ENCODE measurements around the gene PHLDB2.

The PHLDB2 gene

DNA sequence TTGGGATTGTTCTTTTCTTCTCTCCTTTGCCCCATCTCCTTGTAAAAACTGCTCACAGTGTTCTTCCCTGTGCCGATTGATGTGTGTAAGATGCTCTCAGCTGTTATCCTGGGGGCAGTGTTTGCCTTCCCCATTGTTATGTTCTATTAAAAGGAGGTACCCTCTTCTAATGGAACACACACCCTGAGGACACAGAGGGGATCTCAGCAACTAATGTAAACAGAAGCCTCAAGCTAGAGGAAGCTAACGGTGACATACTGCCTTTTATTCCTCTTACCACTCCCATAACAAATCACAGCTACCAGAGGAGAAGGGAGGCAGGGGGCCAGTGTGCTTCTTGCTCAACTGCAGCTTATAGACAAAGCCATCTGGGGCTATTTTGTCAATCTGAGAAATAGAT, 141.9 kb downstream of the PHLDB2 start:
- DNase-seq: no peak

DNA sequence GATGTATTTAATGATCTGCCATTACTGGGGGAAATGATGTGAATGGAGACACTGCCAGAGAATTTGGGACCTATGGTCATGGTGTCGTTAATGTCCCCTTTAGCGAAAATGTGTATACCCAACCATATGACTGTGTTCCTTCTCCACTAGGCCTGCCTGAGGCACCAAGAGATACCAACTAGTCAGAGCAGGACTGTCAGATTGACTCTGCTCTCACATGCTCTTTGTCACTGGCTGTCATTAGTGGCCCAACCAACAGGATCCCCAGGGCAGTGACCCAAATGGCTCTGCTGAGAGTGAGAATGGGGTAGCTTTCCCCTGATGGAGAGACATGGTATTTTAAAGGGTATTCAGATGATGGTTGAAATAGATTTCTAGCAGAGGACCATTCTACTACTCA, 142.5 kb downstream of the PHLDB2 start:
- no peak for DNase-seq

DNA sequence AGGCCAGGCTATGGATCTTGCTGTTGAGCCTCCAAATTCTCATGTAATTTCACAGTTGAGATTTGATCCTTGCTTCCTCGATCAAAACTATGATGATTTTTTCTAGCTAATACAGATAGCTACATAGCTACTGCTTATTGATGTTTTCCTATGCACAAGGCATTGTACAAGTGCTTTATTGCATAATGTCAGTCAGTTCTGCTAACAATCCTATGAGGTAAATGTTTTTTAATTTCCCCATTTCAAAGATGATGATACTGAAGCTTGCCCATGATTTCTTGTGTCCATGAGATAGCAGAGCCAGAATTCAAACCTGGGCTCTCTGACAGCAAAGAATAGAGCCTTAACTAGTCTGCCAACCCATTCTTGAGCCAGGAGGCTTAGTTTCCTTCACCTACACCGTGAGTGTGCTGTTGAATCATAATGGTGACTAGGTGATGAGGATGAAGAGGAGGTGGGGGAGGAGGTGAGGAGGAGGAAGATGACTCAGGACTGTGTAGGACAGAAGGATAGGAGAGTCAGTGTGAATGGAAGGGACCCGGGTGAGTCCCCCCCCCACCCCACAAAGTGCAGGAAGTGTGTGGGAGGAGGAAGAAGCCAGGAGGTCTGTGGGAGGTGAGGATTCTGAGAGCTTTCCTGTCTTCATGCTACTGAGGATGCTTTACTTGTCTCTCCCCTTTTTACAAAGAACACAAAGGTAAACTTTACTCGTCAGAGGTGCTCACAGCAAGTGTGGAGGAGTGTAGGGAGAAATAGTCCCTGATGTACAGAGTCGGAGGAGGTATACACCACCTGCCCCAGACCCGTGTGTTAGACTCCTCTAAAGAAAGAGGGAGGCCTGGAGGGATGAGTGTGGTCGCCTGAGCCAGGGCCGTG, 143.3 kb downstream of the PHLDB2 start:
- DNase-seq: peak; percentile 63

DNA sequence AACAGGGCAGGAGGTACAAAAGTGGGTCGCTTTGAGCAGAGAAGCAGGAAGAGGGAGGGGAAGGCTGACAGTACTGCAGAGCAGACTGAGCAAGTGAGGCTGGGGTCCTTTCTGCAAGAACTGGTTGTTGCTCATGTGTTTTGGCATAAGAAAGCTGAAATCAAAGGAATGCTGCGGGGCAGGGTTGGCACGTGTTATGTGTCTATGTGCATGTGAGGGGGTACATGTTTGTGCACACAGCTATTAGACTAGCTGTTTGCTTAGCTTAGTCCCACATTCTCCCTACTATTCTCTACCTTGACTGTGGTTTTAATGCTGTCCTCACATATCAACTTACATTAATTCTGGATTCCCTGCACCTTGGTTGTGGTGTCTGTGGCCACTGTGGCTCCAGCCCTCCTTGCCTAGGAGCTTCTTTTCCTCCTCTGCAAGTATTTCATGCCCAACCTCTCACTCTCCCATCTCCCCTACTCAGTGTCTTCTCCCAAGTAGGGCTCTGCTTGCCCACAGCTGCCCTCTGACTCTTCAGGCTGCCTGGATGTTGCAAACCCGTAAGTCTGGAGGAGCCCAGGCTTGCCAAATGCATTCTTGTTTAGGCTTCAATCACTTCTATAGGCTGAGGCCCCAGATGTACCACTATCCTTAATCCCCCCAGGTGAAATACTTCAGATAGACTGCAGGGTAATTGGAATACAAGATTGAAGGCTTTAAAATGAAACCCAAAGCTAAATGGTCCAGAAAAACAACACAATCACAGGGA, 144.4 kb downstream of the PHLDB2 start:
- no peak for DNase-seq

DNA sequence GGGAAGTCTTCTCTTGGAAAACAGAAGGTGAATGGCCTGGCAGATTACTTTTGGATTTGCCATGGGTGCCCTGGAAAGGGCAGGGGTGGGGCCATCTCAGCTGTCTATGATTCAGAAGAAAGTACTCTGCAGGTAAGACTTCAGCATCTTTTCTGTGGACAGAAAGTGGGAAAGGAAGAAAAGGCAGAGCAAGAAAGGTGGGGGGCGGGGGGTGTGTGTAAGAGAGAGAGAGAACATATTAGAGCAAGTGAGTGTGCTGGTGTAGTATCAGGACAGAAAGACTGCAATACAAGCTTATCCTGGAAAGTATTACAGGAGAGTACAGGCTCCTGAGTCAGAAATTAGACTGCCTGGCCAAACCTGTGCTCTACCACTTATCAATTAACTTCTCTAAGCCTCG, 145.1 kb downstream of the PHLDB2 start:
- DNase-seq: no peak

DNA sequence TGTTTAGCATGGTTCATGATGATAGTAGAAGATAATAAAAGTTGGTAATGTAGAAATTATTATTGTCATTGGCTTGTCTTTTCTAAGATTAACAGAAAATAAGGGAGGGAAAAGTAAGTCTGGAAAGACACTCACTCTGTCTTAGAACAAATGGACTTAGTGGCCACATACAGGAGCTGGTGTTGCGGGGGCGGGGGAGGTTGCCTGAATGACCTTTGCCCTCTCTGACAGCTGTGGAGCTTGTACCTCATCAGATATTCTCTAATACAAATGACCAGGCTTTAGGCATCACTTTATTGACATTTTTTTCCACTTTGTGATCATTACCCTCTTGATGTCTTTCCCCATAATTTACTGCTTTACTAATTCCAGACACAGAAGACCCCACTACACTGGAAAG, 145.6 kb downstream of the PHLDB2 start:
- DNase-seq: no peak

DNA sequence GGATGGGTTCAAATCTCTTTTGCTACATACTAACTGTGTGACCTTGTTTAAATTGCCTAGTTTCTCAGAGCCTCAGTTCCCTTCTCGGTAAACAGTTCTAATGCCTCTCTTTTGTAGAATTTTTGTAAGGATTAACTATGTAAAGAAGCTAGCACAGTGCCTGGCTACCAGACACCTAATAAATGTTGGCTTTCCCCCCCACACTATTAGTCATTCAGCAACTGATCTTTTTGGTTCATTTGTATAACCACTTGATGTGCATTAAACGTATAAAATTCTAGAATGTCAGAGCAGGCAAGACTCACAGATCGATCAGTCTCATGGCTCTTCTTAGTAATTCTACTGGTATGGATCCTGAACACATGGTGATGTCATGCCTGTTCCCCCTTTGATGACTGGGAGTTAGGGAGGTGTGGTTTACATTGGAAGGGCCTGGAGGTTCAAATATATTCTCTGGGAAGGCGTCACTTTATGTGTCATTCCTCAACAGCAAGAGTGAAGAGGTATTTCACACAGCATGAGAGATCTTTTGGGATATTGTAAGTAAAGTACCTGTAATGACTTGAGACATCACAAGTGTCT, 146.1 kb downstream of the PHLDB2 start:
- no peak for DNase-seq

DNA sequence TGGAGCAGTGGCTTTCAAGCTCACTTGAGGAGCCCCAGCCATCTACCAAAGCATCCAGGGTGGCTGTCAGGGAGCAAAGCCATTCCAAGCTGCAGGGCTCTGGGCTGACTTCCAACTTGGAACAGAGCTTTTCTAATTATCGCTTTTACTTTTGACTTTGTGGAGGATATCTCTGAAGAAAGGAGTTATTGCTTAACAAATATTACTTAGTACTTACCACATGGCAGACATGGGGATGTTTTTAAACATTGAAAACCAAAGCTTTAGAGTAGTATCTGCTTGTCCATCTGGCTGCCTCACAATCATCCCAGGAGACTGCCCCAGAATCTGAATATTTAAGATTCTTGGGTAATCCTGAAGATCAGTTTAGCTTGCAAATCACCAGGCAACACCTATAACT, 148.6 kb downstream of the PHLDB2 start:
- DNase-seq: no peak

DNA sequence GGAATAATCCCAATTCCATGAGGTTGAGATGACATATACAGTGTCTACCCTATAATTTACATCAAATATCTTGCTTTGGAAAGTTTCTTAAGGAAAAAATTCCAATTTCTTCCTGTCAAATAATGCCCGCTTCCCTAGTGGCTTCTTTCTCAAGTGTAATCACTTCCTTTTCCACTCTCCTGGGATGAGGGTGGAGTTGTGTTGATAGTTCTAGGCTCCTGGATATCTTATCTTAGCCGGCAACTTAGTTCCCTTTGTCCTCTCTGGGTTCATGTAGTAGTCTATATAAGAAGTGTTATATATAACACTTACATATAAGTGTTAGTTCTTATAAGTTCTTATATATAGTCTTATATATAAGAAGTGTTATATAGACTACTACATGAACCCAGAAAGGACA, 150.6 kb downstream of the PHLDB2 start:
- DNase-seq: no peak

DNA sequence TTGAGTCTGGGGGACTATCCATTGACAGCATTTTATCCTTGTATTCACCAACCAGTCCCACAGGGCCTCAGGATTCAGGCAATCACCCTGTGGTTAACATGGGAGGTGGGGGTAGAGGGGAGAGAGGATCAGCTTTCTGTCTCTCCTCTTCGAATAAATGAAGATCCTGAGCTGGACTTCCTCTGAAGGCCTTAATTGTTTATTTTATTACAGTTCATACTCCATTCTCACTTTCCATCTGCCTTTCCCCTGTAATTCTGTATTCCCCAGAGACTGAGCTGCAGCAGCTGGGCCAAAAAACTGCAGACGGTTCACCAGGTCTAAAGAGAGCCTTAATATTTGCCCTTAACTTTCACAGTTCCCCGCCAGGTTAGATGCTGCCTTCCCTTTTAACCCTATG, 151.6 kb downstream of the PHLDB2 start:
- no peak for DNase-seq

DNA sequence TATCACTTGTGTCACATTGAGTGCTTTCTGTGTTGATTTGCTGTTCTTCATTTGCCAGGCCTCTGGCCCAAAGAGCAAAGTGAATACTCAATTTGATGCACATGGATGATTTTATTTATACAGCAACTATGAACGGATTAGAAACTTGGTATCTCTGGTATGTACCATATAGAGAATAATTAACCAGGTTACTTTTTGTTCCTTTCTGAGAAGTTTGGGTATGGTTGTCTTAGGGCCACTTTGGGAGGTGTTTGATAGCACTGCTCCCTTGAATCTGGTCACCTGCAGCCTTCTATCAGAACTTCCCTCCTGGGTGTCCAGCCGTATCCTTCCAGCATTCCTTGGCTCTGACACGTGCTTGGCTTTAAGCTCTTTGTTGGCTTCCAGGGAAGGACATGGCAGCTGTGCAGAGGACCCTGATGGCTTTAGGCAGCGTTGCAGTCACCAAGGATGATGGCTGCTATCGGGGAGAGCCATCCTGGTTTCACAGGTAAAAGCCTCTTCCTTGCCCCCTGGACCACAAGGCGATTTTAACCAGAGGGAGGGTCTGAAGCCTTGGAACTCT, 152.4 kb downstream of the PHLDB2 start:
- DNase-seq: no peak

DNA sequence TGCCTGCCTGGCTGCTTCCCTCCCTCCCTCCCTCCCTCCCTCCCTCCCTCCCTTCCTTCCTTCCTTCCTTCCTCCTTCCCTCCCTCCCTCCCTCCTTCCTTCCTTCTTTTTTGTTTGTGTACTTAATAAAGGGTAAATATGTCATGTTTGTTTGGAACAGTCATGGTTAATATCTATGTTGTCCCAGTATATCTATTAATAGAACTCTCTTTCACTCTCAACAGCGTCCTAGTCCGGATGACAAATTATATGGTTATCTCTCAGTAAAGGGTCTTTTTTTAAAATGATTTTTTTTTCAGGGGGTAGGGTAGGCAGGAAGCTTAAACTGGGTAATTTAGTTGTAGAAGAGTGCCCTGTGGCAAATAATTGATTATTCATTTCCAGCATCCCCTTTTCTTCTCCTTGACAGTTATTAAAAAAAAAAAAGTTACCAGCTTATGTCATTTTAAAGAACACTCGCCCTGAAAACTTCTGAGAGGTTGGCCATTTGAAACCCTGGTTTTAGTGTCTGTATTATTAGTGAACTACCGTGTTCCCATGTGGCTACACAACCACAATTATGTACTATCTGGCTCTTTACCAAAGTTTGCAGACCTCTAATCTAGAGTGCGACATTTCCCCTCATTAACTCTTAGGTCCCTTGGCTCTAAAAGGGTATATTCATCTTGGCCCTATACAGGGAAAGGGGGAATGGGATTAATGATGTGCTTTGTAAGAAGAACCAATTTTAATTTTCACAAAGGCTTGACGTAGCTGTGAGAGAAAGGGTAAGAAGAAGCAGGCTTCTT, 153.3 kb downstream of the PHLDB2 start:
- no peak for DNase-seq

DNA sequence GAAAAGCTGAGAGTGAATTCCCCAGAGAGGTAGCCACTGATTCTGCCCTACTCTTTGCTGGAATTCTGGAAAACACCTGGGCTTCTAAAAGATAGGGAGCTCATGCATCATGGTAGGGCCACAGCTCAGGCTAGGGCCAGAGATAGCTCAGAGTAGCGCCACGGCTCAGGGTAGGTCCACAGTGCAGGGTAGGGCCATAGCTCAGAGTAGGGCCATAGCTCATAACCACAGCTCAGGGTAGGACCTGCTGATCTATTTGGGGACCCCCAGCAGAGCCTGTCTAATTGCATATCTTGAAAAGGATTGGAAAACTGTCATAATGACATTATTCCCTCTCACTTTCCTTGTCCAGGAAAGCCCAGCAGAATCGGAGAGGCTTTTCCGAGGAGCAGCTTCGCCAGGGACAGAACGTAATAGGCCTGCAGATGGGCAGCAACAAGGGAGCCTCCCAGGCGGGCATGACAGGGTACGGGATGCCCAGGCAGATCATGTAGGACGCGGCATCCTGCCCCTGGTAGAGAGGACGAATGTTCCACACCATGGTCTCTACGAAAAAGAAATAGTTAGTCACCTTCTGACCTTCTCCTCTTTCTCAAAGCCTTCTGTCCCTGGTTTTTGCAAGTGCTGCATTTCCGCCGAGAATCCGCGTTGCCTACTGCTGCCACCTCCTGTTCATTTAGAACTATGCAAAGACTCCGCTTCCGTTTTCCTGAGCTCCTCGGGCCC, 154.2 kb downstream of the PHLDB2 start:
- DNase-seq: peak; percentile 48

DNA sequence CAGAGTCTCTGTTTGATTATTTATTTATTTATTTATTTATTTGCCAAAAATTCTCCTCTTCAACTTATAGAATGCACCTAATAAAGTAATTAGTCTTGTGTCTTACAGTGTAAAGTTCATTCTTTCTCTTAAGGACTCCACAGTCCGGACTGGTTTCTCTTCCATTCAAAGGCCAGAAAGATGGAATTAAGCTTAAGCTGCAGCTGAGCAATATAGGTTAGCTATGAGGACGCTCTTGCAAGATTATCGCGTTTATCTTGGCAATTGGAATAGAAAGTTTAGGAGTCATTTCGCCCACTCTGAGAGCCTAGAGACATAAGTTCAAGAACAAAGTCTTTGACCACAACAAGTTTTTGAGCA, 154.7 kb downstream of the PHLDB2 start:
- no peak for DNase-seq

DNA sequence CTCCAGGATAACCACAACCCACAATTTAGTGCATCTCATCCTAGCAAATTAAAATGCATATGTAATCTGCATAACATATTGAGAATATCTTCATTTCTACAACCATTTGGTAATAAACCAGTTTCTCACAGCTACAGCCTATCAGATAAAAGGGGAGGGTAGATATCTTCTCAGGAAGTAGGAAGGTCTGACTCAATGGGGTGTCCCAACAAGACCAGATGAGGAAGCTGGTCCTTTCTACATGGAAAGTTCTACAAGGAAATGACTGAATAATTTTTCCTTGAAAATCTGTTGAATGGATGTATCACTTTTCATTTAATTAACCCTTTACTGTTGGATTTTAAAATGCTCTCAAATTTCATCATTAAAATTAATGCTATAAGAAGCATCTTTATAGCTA, 158.0 kb downstream of the PHLDB2 start:
- no peak for DNase-seq

DNA sequence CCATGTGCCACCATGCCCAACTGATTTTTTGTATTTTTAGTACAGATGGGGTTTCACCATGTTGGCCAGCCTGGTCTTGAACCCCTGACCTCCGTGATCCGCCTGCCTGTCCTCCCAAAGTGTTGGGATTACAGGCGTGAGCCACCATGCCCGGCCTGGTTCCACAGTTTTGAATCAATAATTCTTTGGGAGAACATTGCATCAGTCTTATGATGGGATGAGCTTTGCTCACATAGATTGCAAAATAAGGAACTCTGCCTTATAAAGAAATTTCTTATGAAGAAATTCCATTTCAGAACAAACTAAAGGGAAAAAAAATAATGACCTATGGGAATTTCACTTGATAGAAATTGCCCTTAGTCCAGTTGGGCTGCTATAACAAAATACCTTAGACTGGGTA, 159.6 kb downstream of the PHLDB2 start:
- DNase-seq: no peak

DNA sequence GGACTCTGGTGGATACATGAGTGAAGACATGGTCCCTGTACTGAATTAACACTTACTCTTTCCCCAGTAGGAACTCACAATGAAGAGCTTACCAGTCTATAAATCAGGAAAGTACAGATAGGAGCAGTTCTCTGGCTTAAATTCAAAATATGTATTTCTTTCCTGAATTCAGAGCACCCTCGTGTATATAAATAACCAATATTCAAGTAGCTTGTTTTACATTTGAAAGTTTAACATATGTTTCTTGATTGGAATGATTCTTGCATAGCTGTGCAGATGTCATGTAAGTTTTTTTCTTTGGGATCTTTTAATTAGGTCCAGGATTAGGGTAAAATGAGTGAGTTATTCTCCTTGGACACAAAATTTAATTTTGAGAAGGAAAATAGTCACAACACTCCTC, 160.7 kb downstream of the PHLDB2 start:
- DNase-seq: no peak

DNA sequence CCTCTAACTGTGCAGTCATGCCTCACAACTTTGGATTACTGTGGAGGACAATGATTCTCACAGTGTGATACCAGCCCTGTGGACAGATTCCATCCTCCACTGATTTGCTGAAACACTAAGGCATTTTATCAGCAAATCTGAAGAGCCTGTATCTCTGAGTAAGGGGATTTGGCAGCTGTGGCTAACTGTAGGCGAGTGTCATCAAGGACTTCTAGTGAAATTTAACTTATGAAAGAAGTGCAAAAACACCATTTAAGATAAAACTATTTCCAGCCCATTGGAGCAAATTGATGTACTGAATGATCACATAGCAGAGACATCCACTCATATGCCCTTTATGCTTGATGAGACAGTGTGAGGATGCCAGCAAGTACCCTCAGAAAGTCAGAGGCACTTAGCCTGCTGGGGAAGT, 161.6 kb downstream of the PHLDB2 start:
- DNase-seq: no peak

Data from activated T-cell treated with anti-CD3 and anti-CD28 coated beads for 4 hours (primary cell).